Measurements from ENCODE around the gene COX6B2.
"Not testable (repeated sequence)": the region's sequence is repeated elsewhere in the genome, so short reads cannot be mapped to it uniquely, and the experiment has no call there.

COX6B2 gene, protein sequence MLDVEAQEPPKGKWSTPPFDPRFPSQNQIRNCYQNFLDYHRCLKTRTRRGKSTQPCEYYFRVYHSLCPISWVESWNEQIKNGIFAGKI

DNA sequence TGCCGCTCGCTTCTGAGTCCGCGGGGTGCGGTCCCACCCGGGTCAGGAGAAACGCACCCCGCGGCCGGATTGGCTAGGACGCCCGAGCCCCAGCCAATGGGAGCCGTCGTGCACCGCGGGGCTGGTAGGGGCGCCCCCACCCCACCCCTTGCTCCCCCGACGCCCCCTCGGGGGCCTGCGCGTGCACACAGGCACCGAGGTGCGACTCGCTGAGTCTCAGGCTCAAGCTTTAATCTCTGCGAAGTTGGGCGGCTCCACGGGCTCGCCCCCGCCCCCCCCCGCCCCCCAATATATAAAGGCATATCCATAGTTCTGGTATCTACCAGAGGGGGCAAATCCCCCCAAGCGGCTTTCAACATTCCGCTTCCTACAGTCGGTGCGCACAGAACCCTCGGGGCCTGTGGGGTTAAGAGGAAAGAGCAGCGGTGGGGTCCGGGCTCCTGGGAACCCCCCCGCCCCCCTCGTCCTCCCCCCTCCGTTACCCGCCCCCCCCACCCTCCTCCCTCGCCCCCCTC lies at the start of gene COX6B2:
COX6B2 (minus strand) TSS at position 22 of the 515 bp plus-strand sequence. CDS start 198 bp downstream, outside the sequence.
- DNase-seq = no peak

DNA sequence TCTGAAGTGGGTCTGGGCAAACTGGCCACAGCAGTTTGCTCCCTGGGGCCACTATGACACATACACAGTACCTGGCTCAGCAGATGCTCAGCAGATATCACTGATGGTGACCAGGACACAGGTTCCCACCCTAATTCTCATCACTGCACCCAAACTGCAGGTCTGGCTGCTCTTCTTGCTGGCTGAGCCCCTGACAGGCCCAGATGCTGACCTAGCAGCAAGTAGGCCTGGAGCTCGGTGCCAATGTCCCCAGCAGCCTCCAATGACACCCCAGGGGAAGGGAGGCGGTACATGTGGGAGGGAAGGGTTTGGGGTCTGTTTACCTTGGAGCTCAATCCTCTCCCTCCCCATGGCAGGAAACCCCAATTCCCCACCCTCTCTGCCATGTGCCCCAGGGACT lies 48.0 kb upstream of the COX6B2 start:
- DNase-seq = no peak

DNA sequence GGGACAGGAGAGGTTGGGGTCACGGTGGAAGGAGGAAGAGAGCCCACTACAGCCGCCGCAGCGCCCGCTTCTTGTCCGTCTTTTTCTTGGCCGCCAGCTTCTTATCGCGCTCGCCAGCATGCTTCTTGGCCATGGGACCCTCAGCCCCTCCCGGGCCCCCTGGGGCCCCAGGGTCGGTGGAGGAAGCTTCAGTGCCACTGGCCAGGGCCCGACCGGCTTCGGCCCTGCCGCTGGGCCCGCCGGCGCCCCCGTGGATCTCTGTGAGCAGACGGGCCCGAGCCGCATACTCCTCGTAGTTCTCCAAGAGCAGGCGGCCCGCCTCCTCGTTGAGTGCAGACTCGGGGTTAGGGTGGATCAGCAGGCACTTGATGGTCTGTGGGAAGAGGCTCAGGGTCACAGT lies 46.9 kb upstream of the COX6B2 start:
- DNase-seq = not testable (repeated sequence)

DNA sequence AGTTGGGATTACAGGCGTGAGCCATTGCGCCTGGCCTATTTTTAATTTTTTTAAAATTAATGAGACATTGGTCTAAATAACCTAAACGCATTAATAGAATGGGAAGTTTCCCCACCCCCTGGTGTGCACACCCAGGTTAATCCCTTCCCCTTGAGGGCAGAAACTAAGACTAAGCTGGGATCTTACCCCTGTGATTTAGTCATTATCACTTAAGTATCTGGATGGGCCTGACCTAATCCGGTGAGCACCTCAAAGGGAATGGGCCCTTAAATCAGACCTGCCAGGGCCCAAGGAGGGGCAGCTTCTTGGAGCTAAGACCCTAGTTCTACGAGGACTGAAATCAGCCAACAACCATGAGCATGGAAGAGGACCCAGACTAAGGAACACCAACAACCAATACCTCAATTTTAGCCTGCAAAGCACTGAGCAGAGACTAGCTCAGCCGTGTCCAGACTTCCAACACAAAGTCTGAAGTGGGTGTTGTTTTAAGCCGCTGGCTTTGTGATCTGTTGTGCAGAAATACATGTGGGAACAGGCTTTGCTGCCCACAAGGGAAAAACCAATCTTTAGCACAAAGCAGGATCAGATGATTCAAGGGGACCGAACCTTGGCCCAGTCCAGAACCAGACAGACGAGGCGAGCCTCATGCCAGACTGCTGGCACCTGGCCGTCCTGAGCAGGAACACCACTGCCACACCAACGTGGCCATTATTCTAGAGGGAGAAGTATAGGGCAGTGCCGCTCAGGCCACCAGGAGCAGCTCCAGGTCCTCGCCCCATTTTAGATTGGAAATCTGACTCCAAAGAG lies 46.0 kb upstream of the COX6B2 start:
- no peak for DNase-seq

DNA sequence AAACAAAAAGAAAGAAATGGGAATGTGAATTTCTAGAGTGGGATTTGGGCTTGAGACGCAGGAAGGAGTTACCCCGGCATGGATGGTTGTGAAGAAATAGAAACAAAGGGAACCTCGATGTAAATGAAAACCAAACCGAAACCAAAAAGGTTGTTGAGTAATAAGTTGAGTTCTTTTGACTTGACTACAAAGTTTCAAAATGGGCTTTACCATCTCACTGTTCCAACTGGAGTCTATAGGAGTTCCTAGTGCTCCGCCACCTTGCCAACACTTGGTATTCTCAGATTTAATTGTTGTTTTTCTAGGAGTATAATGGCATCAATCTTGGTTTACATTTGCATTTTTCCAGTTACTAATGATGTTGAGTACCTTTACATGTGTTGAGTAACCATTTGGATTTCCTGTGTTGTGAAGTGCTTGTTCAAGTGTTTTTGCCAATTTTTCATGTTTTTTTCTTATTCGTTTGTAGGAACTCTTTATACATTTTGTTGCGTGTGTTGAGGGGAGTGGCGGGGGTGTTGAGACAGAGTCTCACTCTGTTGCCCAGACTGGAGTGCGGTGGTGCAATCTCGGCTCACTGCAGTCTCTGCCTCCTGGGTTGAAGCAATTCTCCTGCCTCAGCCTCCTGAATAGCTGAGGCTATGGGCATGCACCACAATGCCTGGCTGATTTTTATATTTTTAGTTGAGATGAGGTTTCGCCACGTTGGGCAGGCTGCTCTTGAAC lies 43.8 kb upstream of the COX6B2 start:
- no peak for DNase-seq

GRCh38 chr19:55392820-55393761 lies 38.6 kb upstream of the COX6B2 start:
- DNase-seq = no peak

- DNase-seq = no peak
Measured at GRCh38 chr19:55391702-55392615, 37.4 kb upstream of the COX6B2 start.

- no peak for DNase-seq
Measured at GRCh38 chr19:55391191-55391670, 36.7 kb upstream of the COX6B2 start.

- no peak for DNase-seq
Measured at GRCh38 chr19:55390461-55390880, 36.0 kb upstream of the COX6B2 start.

DNA sequence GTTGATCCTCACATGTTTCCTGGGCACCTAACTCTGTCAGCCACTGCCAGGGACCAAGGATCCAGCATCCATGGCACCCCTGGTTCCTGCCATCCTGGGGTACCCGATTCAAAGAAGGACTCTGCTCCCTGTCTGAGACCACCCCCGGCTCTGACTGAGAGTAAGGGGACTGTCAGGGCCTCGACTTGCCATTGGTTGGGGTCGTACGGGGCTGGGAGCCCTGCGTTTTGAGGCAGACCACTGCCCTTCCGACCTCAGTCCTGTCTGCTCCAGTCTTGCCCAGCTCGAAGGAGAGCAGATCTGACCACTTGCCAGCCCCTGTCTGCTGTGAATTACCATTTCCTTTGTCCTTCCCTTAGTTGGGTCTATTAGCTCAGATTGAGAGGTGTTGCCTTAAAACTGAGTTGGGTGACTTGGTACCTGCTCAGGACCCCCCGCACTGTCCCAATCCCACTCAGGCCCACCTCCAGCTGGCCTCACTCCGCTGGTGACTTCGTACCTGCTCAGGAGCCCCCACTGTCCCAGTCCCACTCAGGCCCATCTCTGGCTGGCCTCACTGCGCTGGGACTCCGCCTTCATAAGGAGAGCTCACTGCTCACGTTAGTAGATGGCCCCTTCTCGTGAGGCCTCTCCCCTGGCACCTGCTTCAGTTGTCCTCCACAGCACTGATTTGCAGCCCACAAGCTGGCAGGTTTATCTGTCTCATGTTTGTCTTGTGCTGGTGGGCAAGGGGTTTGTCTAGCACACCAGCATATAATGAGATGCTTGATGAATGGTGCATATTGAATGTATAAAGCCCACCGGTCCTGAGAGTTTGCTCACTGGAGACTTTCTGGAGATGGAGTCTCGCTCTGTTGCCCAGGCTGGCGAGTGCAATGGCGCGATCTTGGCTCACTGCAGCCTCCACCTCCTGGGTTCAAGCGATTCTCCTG lies 35.1 kb upstream of the COX6B2 start:
- no peak for DNase-seq

DNA sequence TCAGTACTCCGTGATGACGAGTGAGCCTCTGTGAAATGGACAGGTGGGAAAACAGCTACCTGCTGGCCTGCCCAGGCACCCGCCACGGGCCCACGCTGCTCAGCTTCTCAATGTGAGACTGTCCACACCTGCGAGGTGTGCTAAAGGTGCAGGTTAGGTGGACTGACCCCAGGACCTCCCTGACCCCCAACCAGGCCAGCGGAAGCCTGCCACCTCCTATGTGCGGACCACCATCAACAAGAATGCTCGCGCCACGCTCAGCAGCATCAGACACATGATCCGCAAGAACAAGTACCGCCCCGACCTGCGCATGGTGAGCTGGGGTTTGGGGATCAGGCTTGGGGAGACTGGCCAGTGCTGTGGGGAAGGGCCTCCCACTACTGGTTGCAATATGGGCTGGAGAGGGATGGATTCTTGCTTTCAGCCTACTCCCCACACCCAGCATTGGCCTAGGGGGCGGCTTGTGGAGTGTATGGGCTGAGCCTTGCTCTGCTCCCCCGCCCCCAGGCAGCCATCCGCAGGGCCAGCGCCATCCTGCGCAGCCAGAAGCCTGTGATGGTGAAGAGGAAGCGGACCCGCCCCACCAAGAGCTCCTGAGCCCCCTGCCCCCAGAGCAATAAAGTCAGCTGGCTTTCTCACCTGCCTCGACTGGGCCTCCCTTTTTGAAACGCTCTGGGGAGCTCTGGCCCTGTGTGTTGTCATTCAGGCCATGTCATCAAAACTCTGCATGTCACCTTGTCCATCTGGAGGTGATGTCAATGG lies 33.4 kb upstream of the COX6B2 start:
- no peak for DNase-seq

GRCh38 chr19:55386493-55386971 lies 32.0 kb upstream of the COX6B2 start:
- peak; percentile 47 for DNase-seq

- DNase-seq = peak; percentile 97
Measured at GRCh38 chr19:55385724-55386492, 31.4 kb upstream of the COX6B2 start, which contains the start of gene RPL28. RPL28 (plus strand) TSS chr19:55385932; CDS start chr19:55386358, 426 bp downstream.

GRCh38 chr19:55384920-55385723 lies 30.6 kb upstream of the COX6B2 start:
- peak; percentile 94 for DNase-seq

DNA sequence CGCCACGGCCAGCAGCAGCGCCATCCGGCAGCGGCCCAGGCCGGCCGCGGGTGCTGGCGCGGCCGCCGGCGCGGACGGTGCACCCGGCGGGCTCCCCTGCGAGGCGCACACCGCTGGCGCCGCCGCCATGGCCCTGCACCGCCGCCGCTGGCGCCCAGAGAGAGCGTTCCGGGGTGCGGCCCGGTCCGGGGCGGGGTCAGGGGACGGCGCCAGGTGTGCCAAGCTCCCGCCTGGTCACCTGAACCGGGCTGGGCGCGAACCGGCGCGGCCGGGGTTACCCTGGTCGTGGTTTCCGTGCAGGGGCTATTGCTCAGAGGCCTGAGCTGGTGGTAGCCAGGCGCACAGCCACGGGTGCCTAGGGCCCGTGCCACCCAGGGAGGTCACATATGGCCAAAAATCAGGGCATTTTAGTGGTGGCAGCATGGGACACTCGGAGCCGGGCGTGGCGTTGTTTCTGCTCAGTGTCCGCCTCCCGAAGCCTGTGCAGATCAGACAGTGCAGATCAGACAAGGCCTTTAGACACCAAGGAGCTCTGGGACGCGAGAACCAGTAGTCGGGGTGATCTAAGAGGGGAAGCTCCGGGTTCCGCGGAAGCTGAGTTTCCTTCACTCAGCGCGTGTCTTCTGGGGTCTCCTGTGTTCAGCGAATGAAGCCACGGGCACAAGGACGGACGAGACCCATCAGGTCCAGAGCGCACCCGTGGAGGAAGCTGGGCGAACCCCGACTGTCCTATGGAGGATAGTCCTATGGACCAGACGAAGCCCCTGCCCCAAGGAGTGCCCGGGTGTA lies 29.8 kb upstream of the COX6B2 start, which contains the start of gene TMEM238:
TMEM238 (minus strand) TSS at position 162 of the 789 bp plus-strand sequence; CDS start at position 129, 33 bp downstream.
- peak; percentile 37 for DNase-seq
